ENCODE data around the gene UMAD1.

UMAD1 gene

DNA sequence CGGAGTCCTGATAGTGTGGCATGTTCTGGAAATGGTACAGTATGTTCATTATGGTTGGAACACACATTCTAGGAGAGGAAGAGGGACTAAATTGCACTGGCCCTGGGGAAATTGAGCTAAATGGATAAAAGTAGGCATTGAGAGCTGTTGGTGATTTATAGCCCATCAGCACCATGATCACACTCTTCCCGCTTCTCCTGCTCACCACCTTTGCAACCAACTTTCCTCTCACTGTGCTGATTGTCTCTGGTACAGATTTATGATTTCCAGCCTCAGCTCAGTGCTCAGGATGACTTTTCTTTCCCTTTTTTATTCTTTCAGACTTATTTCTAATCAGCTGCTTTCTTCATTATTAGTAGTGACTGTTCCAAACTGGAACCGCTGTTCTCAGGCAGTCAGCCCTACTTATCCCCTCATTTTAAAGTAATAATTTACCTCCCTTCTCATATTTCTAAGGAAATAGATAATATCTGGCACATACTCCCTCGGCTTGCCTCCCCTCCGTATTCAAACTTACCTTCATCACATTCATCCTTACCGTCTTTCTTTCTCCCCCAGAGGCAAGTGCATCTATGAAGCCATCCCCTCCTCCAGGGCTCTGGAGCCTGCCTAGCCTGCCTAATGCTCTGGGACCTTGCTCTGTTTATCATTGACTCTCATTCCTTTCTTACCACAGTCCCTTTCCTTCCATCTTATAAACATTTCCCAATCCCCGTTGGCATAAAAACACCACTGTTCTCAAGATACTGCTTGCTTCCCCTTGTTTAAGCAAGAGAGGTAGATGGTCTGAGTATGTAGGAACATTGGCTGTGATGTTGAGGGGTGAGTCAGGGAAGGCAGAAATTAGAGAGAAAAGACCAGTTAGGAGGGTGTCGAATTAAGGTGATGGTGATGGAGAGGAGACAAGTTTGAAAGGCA lies 129.4 kb downstream of the UMAD1 start:
- TF ChIP-seq FOXP2 (optimal IDR thresholded peaks at IDR 0.05; ENCODE audit: borderline replicate concordance, extremely low read depth, extremely low read length, insufficient read depth): no peak

- TF ChIP-seq FOXP2 (optimal IDR thresholded peaks at IDR 0.05; ENCODE audit: borderline replicate concordance, extremely low read depth, extremely low read length, insufficient read depth) (no peak), SIN3A (IDR thresholded peaks at IDR 0.05; ENCODE audit: borderline replicate concordance, insufficient read depth, low read length) (no peak), POLR2AphosphoS5 (IDR thresholded peaks at IDR 0.05; ENCODE audit: low read depth, low read length) (no peak), TAF1 (IDR thresholded peaks at IDR 0.05; ENCODE audit: borderline replicate concordance, insufficient read depth, low read length) (no peak)
- TF ChIP-seq, protein P1, sequence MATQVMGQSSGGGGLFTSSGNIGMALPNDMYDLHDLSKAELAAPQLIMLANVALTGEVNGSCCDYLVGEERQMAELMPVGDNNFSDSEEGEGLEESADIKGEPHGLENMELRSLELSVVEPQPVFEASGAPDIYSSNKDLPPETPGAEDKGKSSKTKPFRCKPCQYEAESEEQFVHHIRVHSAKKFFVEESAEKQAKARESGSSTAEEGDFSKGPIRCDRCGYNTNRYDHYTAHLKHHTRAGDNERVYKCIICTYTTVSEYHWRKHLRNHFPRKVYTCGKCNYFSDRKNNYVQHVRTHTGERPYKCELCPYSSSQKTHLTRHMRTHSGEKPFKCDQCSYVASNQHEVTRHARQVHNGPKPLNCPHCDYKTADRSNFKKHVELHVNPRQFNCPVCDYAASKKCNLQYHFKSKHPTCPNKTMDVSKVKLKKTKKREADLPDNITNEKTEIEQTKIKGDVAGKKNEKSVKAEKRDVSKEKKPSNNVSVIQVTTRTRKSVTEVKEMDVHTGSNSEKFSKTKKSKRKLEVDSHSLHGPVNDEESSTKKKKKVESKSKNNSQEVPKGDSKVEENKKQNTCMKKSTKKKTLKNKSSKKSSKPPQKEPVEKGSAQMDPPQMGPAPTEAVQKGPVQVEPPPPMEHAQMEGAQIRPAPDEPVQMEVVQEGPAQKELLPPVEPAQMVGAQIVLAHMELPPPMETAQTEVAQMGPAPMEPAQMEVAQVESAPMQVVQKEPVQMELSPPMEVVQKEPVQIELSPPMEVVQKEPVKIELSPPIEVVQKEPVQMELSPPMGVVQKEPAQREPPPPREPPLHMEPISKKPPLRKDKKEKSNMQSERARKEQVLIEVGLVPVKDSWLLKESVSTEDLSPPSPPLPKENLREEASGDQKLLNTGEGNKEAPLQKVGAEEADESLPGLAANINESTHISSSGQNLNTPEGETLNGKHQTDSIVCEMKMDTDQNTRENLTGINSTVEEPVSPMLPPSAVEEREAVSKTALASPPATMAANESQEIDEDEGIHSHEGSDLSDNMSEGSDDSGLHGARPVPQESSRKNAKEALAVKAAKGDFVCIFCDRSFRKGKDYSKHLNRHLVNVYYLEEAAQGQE (IDR thresholded peaks at IDR 0.05; ENCODE audit: insufficient read depth in 1 of 2, low read depth in 2 of 2, low read length in 2 of 2): no peak
These were observed 130.9 kb downstream of the UMAD1 start for GRCh38 chr7:7771452-7771851.

GRCh38 chr7:7772397-7772821 lies 131.9 kb downstream of the UMAD1 start:
- TF ChIP-seq SIN3A (IDR thresholded peaks at IDR 0.05; ENCODE audit: borderline replicate concordance, insufficient read depth, low read length) (no peak), POLR2AphosphoS5 (IDR thresholded peaks at IDR 0.05; ENCODE audit: low read depth, low read length) (no peak), FOXP2 (optimal IDR thresholded peaks at IDR 0.05; ENCODE audit: borderline replicate concordance, extremely low read depth, extremely low read length, insufficient read depth) (no peak), TAF1 (IDR thresholded peaks at IDR 0.05; ENCODE audit: borderline replicate concordance, insufficient read depth, low read length) (no peak)
- TF ChIP-seq, protein P1 (IDR thresholded peaks at IDR 0.05; ENCODE audit: insufficient read depth in 1 of 2, low read depth in 2 of 2, low read length in 2 of 2): no peak

- no peak for TF ChIP-seq SIN3A (IDR thresholded peaks at IDR 0.05; ENCODE audit: borderline replicate concordance, insufficient read depth, low read length)
- no peak for TF ChIP-seq TAF1 (IDR thresholded peaks at IDR 0.05; ENCODE audit: borderline replicate concordance, insufficient read depth, low read length)
- TF ChIP-seq, protein P1 (IDR thresholded peaks at IDR 0.05; ENCODE audit: insufficient read depth in 1 of 2, low read depth in 2 of 2, low read length in 2 of 2): no peak
- no peak for TF ChIP-seq FOXP2 (optimal IDR thresholded peaks at IDR 0.05; ENCODE audit: borderline replicate concordance, extremely low read depth, extremely low read length, insufficient read depth)
- no peak for TF ChIP-seq POLR2AphosphoS5 (IDR thresholded peaks at IDR 0.05; ENCODE audit: low read depth, low read length)
These were observed 133.1 kb downstream of the UMAD1 start for GRCh38 chr7:7773334-7774309.

GRCh38 chr7:7779888-7780287 lies 139.3 kb downstream of the UMAD1 start:
- TF ChIP-seq POLR2AphosphoS5 (IDR thresholded peaks at IDR 0.05; ENCODE audit: low read depth, low read length): no peak
